Small intestine (tissue), 7 donors: ENCODE results near the gene IDS. TPM values are rescaled to one million over a fixed set of nuclear protein-coding genes. Genes with fewer than 3 reads are reported as not detected.
"Not testable (repeated sequence)": the region's sequence is repeated elsewhere in the genome, so short reads cannot be mapped to it uniquely, and the experiment has no call there.

ENCODE experiments used
- DNase-seq, 2 donors: peaks; one replicate each; pipeline versions ENCODE4 v3.0.0 to v3.0.0-alpha.2; 2013
- FAIRE-seq: peaks from 2 replicates; lab custom pipeline; 2012; peaks lifted over from hg19 to GRCh38; lab: Jason Lieb, UNC
- H3K27ac ChIP-seq, 3 donors: one replicate each; pipeline ENCODE4 v1.5.1; 2013; ENCODE audit warnings: low read length in 2 of 3, mild to moderate bottlenecking in 2 of 3, control low read depth in 1 of 3, inconsistent platforms in 1 of 3, low read depth in 1 of 3, moderate library complexity in 1 of 3
- H3K27me3 ChIP-seq, 3 donors: one replicate each; pipeline ENCODE4 v1.6.1; 2013; ENCODE audit warnings: low read length in 3 of 3, inconsistent platforms in 1 of 3; ENCODE audit not compliant: control insufficient read depth in 3 of 3, insufficient read depth in 3 of 3
- H3K36me3 ChIP-seq, 3 donors: one replicate each; pipeline ENCODE4 v1.6.1; 2013; ENCODE audit warnings: low read length in 3 of 3, inconsistent platforms in 1 of 3, low read depth in 1 of 3, mild to moderate bottlenecking in 1 of 3, moderate library complexity in 1 of 3; ENCODE audit not compliant: control insufficient read depth in 3 of 3, insufficient read depth in 2 of 3
- H3K4me1 ChIP-seq, 3 donors: one replicate each; pipeline ENCODE4 v1.6.1; 2013; ENCODE audit warnings: low read length in 2 of 3, inconsistent platforms in 1 of 3, low read depth in 1 of 3, mild to moderate bottlenecking in 1 of 3, moderate library complexity in 1 of 3; ENCODE audit not compliant: control insufficient read depth in 3 of 3, insufficient read depth in 2 of 3
- H3K4me3 ChIP-seq, 3 donors: one replicate each; pipeline ENCODE4 v1.5.1; 2013; ENCODE audit warnings: low read length in 3 of 3, control low read depth in 1 of 3, inconsistent platforms in 1 of 3, low read depth in 1 of 3, mild to moderate bottlenecking in 1 of 3, moderate library complexity in 1 of 3
- H3K9me3 ChIP-seq, 2 donors: one replicate each; pipeline ENCODE4 v1.6.1; 2013; ENCODE audit warnings: low read depth in 1 of 2, low read length in 1 of 2; ENCODE audit not compliant: control insufficient read depth in 2 of 2, insufficient read depth in 1 of 2
- WGBS, 3 donors: extraction: QIAGEN DNeasy Blood & Tissue Kit; methylation state at CpG; one replicate each; pipeline ENCODE4 v1.1.7; 2013; 5-methylcytosine and 5-hydroxymethylcytosine counted together
- polyA plus RNA-seq, 4 donors: library from polyadenylated mRNA; stranded (reverse) in 3 of 4; unstranded in 1 of 4; fragments of 200-250 nt in 3 of 4; fragments of 120-200 nt in 1 of 4; gene quantifications; one replicate each; pipeline versions ENCODE4 v1.2.1 to v1.2.3, GENCODE V29; 2013
- donor health status: healthy with polysubstance abuse.
- donor health status: control.
- donor health status: control.
- donor health status: Bipolar disorder and iron deficiency.
- donor health status: healthy.

IDS gene
- polyA plus RNA-seq, 4 donors = 21.7 to 41.1 (median 31.4) TPM

- FAIRE-seq (no peak), DNase-seq (no peak)
- Histone ChIP-seq H3K4me3 (no peak overlapping the region), H3K4me1 (peaks cover 5 to 33% (median 14%) of the 10 kb centered on the region in 3 donors), H3K9me3 (peaks cover 0 to 13% of the 10 kb centered on the region in 2 donors), H3K27me3 (no peaks in the 10 kb centered on the region), H3K36me3 (peaks cover 6 to 57% (median 6%) of the 10 kb centered on the region in 3 donors), H3K27ac (no peak overlapping the region)
- WGBS, 3 donors = 80 to 93% (median 84%) methylated on average over 7 of the region's 7 CpGs
Measured at GRCh38 chrX:149490100-149490499, 15.0 kb downstream of the IDS start.

- 73 to 95% (median 88%) methylated on average over 8 to 13 of the region's 17 CpGs for WGBS, 3 donors
- not testable (repeated sequence) for FAIRE-seq, H3K4me3 ChIP-seq, DNase-seq, H3K27ac ChIP-seq, H3K27me3 ChIP-seq
- H3K36me3 ChIP-seq = peaks cover 6 to 44% (median 6%) of the 10 kb centered on the region in 3 donors
- peaks cover 0 to 13% of the 10 kb centered on the region in 2 donors for H3K9me3 ChIP-seq
- peaks cover 0 to 18% (median 11%) of the 10 kb centered on the region in 3 donors for H3K4me1 ChIP-seq
Measured at GRCh38 chrX:149488411-149489052, 16.6 kb downstream of the IDS start.

- Histone ChIP-seq H3K9me3 (peaks cover 0 to 13% of the 10 kb centered on the region in 2 donors), H3K4me1 (peaks cover 0 to 13% (median 8%) of the 10 kb centered on the region in 3 donors), H3K36me3 (peaks cover 6 to 40% (median 6%) of the 10 kb centered on the region in 3 donors)
- FAIRE-seq, H3K4me3 ChIP-seq, H3K27me3 ChIP-seq, DNase-seq, H3K27ac ChIP-seq: not testable (repeated sequence)
- 50 to 93% methylated on average over 1 to 5 of the region's 9 CpGs; no CpG with 5 or more reads in 1 of the 3 donors for WGBS, 3 donors
Measured at GRCh38 chrX:149488008-149488407, 17.1 kb downstream of the IDS start.

- Histone ChIP-seq H3K9me3 (peaks cover 0 to 10% of the 10 kb centered on the region in 2 donors), H3K27me3 (no peaks in the 10 kb centered on the region), H3K4me3 (no peak overlapping the region), H3K36me3 (peaks cover 6 to 37% (median 6%) of the 10 kb centered on the region in 3 donors), H3K4me1 (peaks cover 0 to 6% (median 2%) of the 10 kb centered on the region in 3 donors), H3K27ac (no peak overlapping the region)
- no peak for FAIRE-seq
- WGBS, 3 donors = 79 to 87% (median 79%) methylated on average over 6 of the region's 6 CpGs
- DNase-seq = no peak
Measured at GRCh38 chrX:149487292-149487691, 17.8 kb downstream of the IDS start.

GRCh38 chrX:149476513-149476912, 28.6 kb downstream of the IDS start:
- Histone ChIP-seq H3K36me3 (peaks cover 0 to 5% (median 2%) of the 10 kb centered on the region in 3 donors), H3K4me1 (no peaks in the 10 kb centered on the region), H3K4me3 (no peak overlapping the region), H3K27ac (no peak overlapping the region), H3K27me3 (no peaks in the 10 kb centered on the region), H3K9me3 (no peaks in the 10 kb centered on the region)
- FAIRE-seq (no peak), DNase-seq (no peak)
- 57 to 95% (median 88%) methylated on average over 2 of the region's 2 CpGs for WGBS, 3 donors

- Histone ChIP-seq H3K27ac (no peak overlapping the region), H3K4me3 (no peak overlapping the region), H3K36me3 (peaks cover 0 to 5% (median 0%) of the 10 kb centered on the region in 3 donors), H3K27me3 (no peaks in the 10 kb centered on the region), H3K4me1 (no peaks in the 10 kb centered on the region), H3K9me3 (no peaks in the 10 kb centered on the region)
- DNase-seq (no peak), FAIRE-seq (no peak)
- 30 to 71% (median 42%) methylated on average over 1 of the region's 1 CpG for WGBS, 3 donors
Measured at GRCh38 chrX:149473966-149474365, 31.1 kb downstream of the IDS start.

- Histone ChIP-seq H3K4me1 (no peaks in the 10 kb centered on the region), H3K36me3 (peaks cover 0 to 3% (median 0%) of the 10 kb centered on the region in 3 donors), H3K4me3 (no peak overlapping the region), H3K27ac (no peak overlapping the region), H3K9me3 (no peaks in the 10 kb centered on the region), H3K27me3 (no peaks in the 10 kb centered on the region)
- DNase-seq = no peak
- WGBS, 3 donors = 76 to 100% (median 97%) methylated on average over 1 of the region's 1 CpG
- no peak for FAIRE-seq
Measured at GRCh38 chrX:149473092-149473491, 32.0 kb downstream of the IDS start.

GRCh38 chrX:149472625-149473024, 32.5 kb downstream of the IDS start:
- Histone ChIP-seq H3K36me3 (peaks cover 0 to 3% (median 0%) of the 10 kb centered on the region in 3 donors), H3K4me1 (no peaks in the 10 kb centered on the region), H3K27me3 (peaks cover 0 to 4% (median 0%) of the 10 kb centered on the region in 3 donors), H3K4me3 (no peak overlapping the region), H3K27ac (no peak overlapping the region), H3K9me3 (no peaks in the 10 kb centered on the region)
- DNase-seq = peak in 1 of 2 donors; percentile 4
- FAIRE-seq = no peak
